Endothelial cell of umbilical vein (primary cell): ENCODE results near the gene B9D2. TPM values are rescaled to one million over a fixed set of nuclear protein-coding genes. Genes with fewer than 3 reads are reported as not detected.

Source experiments
- BruUV-seq: library from RNA; stranded (reverse); fragments of 400-500 nt; replicated peaks from 2 replicates; lab custom pipeline; 2021; lab: Mats Ljungman, UMichigan
- CTCF ChIA-PET: fragments of 300-600, 350-600 bp; sonication (Branson Sonifier 250); formaldehyde crosslinking; loops from one replicate; lab custom pipeline; 2021; ENCODE audit warnings: antibody characterized with exemption, inconsistent platforms; lab: Charles Lee
- POLR2A ChIA-PET: fragments of 300-600, 350-600 bp; sonication (Branson Sonifier 250); formaldehyde crosslinking; loops from one replicate; lab custom pipeline; 2021; ENCODE audit warnings: antibody characterized with exemption, inconsistent platforms; lab: Charles Lee
- DNase-seq: peaks from one replicate; pipeline ENCODE4 v3.0.0-alpha.2; 2011; ENCODE audit warnings: low read depth, low spot score
- FAIRE-seq: peaks from 2 replicates; lab custom pipeline; 2011; peaks lifted over from hg19 to GRCh38; lab: Jason Lieb, UNC
- H2AFZ ChIP-seq: 2 replicates; pipeline ENCODE4 v1.6.0; 2012; ENCODE audit warnings: low read depth, low read length, control low read depth, inconsistent platforms
- H3K27ac ChIP-seq: 2 replicates; pipeline ENCODE4 v1.5.1; 2011; ENCODE audit warnings: low read depth, mild to moderate bottlenecking, control low read depth, low read length, moderate library complexity; ENCODE audit not compliant: insufficient read depth
- H3K27me3 ChIP-seq, 2 experiments: 2 replicates each; pipeline versions ENCODE4 v1.6.0 to v1.6.1; 2011; ENCODE audit warnings: low read length in 2 of 2, mixed read lengths in 1 of 2; ENCODE audit not compliant: control insufficient read depth in 2 of 2, insufficient read depth in 2 of 2
- H3K36me3 ChIP-seq, 2 experiments: 2 replicates in 1 of 2; 3 replicates in 1 of 2; pipeline ENCODE4 v1.5.1; 2011; ENCODE audit warnings: low read length in 2 of 2, mild to moderate bottlenecking in 1 of 2, moderate library complexity in 1 of 2; ENCODE audit not compliant: control insufficient read depth in 2 of 2, insufficient read depth in 2 of 2; ENCODE audit errors: extremely low read depth in 1 of 2
- H3K4me1 ChIP-seq: 3 replicates; pipeline ENCODE4 v1.5.1; 2011; ENCODE audit warnings: mild to moderate bottlenecking, low read length; ENCODE audit not compliant: control insufficient read depth, insufficient read depth; ENCODE audit errors: extremely low read depth
- H3K4me2 ChIP-seq: 2 replicates; pipeline ENCODE4 v1.6.1; 2011; ENCODE audit warnings: low read length, control low read depth, mixed read lengths; ENCODE audit not compliant: insufficient read depth
- H3K4me3 ChIP-seq, 3 experiments: fragments of 200-600 bp in 1 of 3; sonication (generic), shearing (Covaris generic) in 1 of 3; replicated peaks in 1 of 3; 2 replicates each; pipeline ENCODE4 v1.5.1; 2011 to 2016; ENCODE audit warnings: control low read depth in 3 of 3, low read length in 3 of 3, mild to moderate bottlenecking in 2 of 3, inconsistent platforms in 1 of 3, low read depth in 1 of 3, moderate library complexity in 1 of 3; ENCODE audit not compliant: insufficient read depth in 1 of 3
- H3K79me2 ChIP-seq: 2 replicates; pipeline ENCODE4 v1.6.0; 2012; ENCODE audit warnings: low read length, inconsistent platforms; ENCODE audit not compliant: control insufficient read depth, insufficient read depth
- H3K9ac ChIP-seq: replicated peaks from 2 replicates; pipeline ENCODE3; 2011; ENCODE audit warnings: low read length, control low read depth; ENCODE audit not compliant: insufficient read depth; ENCODE audit errors: extremely low read depth
- H3K9me1 ChIP-seq: replicated peaks from 3 replicates; pipeline ENCODE4 v1.6.0; 2011; ENCODE audit warnings: mild to moderate bottlenecking, low read length; ENCODE audit not compliant: control insufficient read depth, insufficient read depth; ENCODE audit errors: extremely low read depth
- H3K9me3 ChIP-seq: replicated peaks from 2 replicates; pipeline ENCODE4 v1.5.1; 2012; ENCODE audit warnings: low read length, inconsistent platforms; ENCODE audit not compliant: control insufficient read depth, insufficient read depth
- H4K20me1 ChIP-seq: replicated peaks from 2 replicates; pipeline ENCODE3; 2011; ENCODE audit warnings: mild to moderate bottlenecking, low read length; ENCODE audit not compliant: control insufficient read depth, insufficient read depth; ENCODE audit errors: extremely low read depth
- CTCF ChIP-seq, 2 donors: IDR thresholded peaks; 1 replicate in 1 of 2; 2 replicates in 1 of 2; pipeline ENCODE4 v1.5.1; 2011; ENCODE audit warnings: low read length in 2 of 2, mild to moderate bottlenecking in 2 of 2, moderate library complexity in 2 of 2, control low read depth in 1 of 2, inconsistent platforms in 1 of 2, low read depth in 1 of 2; ENCODE audit not compliant: insufficient read depth in 1 of 2; ENCODE audit errors: extremely low read depth in 1 of 2
- EZH2 ChIP-seq: IDR thresholded peaks from 2 replicates; pipeline ENCODE4 v1.6.1; 2012; ENCODE audit warnings: borderline replicate concordance, low read depth, mild to moderate bottlenecking, moderate library complexity, low read length, inconsistent platforms; ENCODE audit not compliant: severe bottlenecking
- FOS ChIP-seq: IDR thresholded peaks from 2 replicates; pipeline ENCODE4 v1.6.1; 2011; ENCODE audit warnings: mild to moderate bottlenecking, low read length, moderate library complexity, borderline replicate concordance; ENCODE audit not compliant: insufficient read depth
- GATA2 ChIP-seq: IDR thresholded peaks from 2 replicates; pipeline ENCODE4 v1.7.0; 2011; ENCODE audit warnings: low read depth, mild to moderate bottlenecking, moderate library complexity, mixed read lengths, low read length; ENCODE audit not compliant: insufficient read length, insufficient read depth
- JUN ChIP-seq: IDR thresholded peaks from 2 replicates; pipeline ENCODE4 v1.6.1; 2011; ENCODE audit warnings: borderline replicate concordance, low read depth; ENCODE audit not compliant: insufficient read length, insufficient read depth
- MAX ChIP-seq: IDR thresholded peaks from 2 replicates; pipeline ENCODE4 v1.6.1; 2011; ENCODE audit not compliant: insufficient read depth, insufficient read length
- MYC ChIP-seq: IDR thresholded peaks from one replicate; pipeline ENCODE4 v1.6.1; 2011; ENCODE audit warnings: mild to moderate bottlenecking, low read depth, low read length
- POLR2A ChIP-seq: IDR thresholded peaks from 2 replicates; pipeline ENCODE4 v1.6.1; 2012; ENCODE audit warnings: low read depth, mild to moderate bottlenecking, control low read depth, low read length
- POLR2AphosphoS5 ChIP-seq: IDR thresholded peaks from 2 replicates; pipeline ENCODE4 v1.6.1; 2012; ENCODE audit warnings: low read depth, mild to moderate bottlenecking, control low read depth, low read length, moderate library complexity; ENCODE audit not compliant: insufficient read depth
- dilution Hi-C: fragments of 300-500 bp; cut with MboI; formaldehyde crosslinking; loops from one replicate; pipeline ENCODE4 v1.15.0; 2019; ENCODE audit warnings: low sequenced_read_pairs; ENCODE audit not compliant: extremely low pct_ligation_motif_present
- intact Hi-C: fragments of 100-400 bp; cut with micrococcal nuclease; formaldehyde crosslinking; loops from one replicate; pipeline ENCODE4 v1.10.0; 2022
- polyA plus RNA-seq, 4 experiments: library from polyadenylated mRNA; depleted of rRNA in 3 of 4; stranded (reverse) in 3 of 4; unstranded in 1 of 4; fragments of >200 nt; gene quantifications; 2 replicates each; pipeline versions ENCODE4 v1.2.1 to v1.2.3, GENCODE V29; 2011 to 2012; ENCODE audit warnings: missing spikeins in 1 of 4
- total RNA-seq: library from RNA; stranded (reverse); gene quantifications from 2 replicates; pipeline ENCODE4 v1.2.3, GENCODE V29; 2021

Gene B9D2
- total and polyA plus RNA-seq, 2 donors (not counting 3 experiments of a cell fraction or from before 2014, with no cell fraction given): 12.2 to 23.9 TPM

DNA sequence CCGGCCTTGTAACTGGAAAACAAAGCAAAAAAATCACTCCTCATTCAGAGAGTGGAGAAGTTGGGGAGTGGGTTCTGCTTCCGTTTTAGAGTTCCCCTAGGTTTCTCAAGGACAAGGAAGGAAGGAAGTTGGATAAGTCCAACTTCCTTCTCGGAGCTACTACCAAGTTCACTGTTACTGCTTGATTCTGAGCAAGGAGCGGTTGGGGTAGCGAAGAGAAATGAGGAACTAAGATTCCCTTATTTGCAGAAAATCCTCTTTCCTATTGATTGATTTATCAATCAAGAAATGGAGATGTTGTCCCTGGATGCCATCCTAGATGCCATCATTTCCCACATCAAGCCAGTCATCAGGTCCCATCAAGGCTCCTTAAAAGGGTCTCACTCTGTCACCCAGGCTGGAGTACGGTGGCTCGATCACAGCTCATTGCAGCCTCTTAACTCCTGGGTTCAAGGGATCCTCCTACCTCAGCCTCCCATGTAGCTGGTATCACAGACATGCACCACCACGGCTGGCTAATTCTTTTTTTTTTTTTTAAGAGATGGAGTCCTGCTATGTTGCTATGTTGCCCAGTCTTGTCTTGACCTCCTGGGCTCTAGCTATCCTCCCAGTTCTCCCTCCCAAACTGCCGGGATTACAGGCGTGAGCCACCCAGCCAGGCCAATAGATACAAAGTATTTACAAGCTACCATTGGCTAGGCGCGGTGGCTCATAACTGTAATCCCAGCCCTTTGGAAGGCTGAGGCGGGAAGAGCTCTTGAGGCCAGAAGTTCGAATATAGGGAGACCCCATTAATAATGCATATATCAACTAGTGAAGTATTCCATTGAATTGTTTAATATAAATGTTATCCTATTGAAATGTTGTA lies 809 bp upstream of the B9D2 start:
- no TSS peak for BruUV-seq
- Histone ChIP-seq H3K4me2 (peak overlapping the region; percentile 94), H2AFZ (peak overlapping the region; percentile 11), H3K4me3 (peak overlapping the region; percentile 40 to 86 (median 60)), H3K9me1 (no peaks in the 10 kb centered on the region), H3K4me1 (peaks cover 20% of the 10 kb centered on the region), H3K36me3 (no peaks in the 10 kb centered on the region), H3K9me3 (no peaks in the 10 kb centered on the region), H3K27ac (peak overlapping the region; percentile 88), H3K27me3 (no peaks in the 10 kb centered on the region), H3K79me2 (peaks cover 29% of the 10 kb centered on the region), H3K9ac (peak overlapping the region; percentile 94), H4K20me1 (no peaks in the 10 kb centered on the region)
- DNase-seq: no peak
- dilution Hi-C loops (no loop called here), intact Hi-C loops (loop anchor here (1.0 to 2.0 kb wide), 2 partner anchors 33 to 62 kb away; partner anchors contain the start of genes B3GNT8, BCKDHA and EXOSC5)
- TF ChIP-seq FOS (no peak), POLR2AphosphoS5 (peak; percentile 3)
- ChIA-PET CTCF (interaction anchor here (0.8 to 4.3 kb wide), 12 partner anchors 9 to 199 kb away, joined by 3 to 35 read pairs (median 3); partner anchors contain the start of genes DMAC2 and TGFB1), POLR2A (interaction anchor here (0.6 to 1.6 kb wide), 7 partner anchors 11 to 92 kb away, joined by 3 to 8 read pairs (median 4); partner anchors contain the start of genes DMAC2 and TGFB1)
- peak; percentile 43 for FAIRE-seq

DNA sequence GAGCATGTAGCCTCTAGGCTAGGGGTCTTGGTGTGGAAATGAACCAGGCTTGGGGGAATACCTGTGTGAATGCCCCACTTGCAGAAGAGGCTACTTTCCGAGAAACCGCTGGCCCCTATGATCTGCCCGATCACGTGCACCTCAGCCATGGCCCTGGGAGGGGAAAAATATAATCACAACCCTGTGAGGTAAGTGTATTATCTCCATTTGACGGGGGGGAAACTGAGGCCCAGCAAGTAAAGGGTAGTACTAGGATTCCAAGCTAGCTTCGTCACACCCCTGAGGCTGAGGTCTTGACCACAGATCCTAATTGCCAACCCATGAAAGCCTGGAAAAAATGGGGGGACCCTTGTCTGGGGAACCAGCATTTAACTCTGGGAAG lies 587 bp downstream of the B9D2 start:
- intact Hi-C loops (no loop called here), dilution Hi-C loops (no loop called here)
- POLR2A ChIA-PET: interaction anchor here (1.1 to 1.6 kb wide), 5 partner anchors 9 to 76 kb away, joined by 3 to 8 read pairs (median 4); partner anchors contain the start of genes DMAC2 and TGFB1
- BruUV-seq: no TSS peak
- DNase-seq (no peak), FAIRE-seq (no peak)
- Histone ChIP-seq H3K27me3 (no peaks in the 10 kb centered on the region), H3K4me1 (peaks cover 20% of the 10 kb centered on the region), H3K9me3 (no peaks in the 10 kb centered on the region), H3K4me2 (peak overlapping the region; percentile 64), H3K9ac (peak overlapping the region; percentile 94), H4K20me1 (no peaks in the 10 kb centered on the region), H3K9me1 (no peaks in the 10 kb centered on the region), H3K36me3 (no peaks in the 10 kb centered on the region), H3K79me2 (peaks cover 20% of the 10 kb centered on the region), H2AFZ (peak overlapping the region; percentile 11), H3K27ac (peak overlapping the region; percentile 88), H3K4me3 (peak overlapping the region in 2 of 3 experiments; percentile 60 to 86)
- no peak for TF ChIP-seq JUN
- no peak for TF ChIP-seq GATA2
- TF ChIP-seq MAX: no peak
- TF ChIP-seq FOS: no peak
- no peak for TF ChIP-seq POLR2AphosphoS5
- TF ChIP-seq CTCF (IDR thresholded peaks at IDR 0.05; ENCODE audit: extremely low read depth in 1 of 2, insufficient read depth in 1 of 2, low read depth in 1 of 2, low read length in 2 of 2): no peak
- TF ChIP-seq MYC: no peak
- no peak for TF ChIP-seq EZH2
- TF ChIP-seq POLR2A: no peak
- CTCF ChIA-PET: interaction anchor here (0.9 to 4.3 kb wide), 7 partner anchors 8 to 200 kb away, joined by 3 to 35 read pairs (median 4); partner anchors contain the start of gene TGFB1
